Immature natural killer cell (primary cell): Measurements from ENCODE around the gene VPS33A. TPM values are rescaled to one million over a fixed set of nuclear protein-coding genes. Genes with fewer than 3 reads are reported as not detected.
A peak's percentile ranks its signal among the peaks of the same experiment; 100 is the strongest.

ENCODE experiments used
- DNase-seq, 3 donors: peaks; one replicate each; pipeline ENCODE4 v3.0.0; 2022; ENCODE audit warnings: mixed read lengths in 1 of 3
- H3K27ac Mint-ChIP-seq, 6 donors: one replicate each; pipeline ENCODE4 v1.8.0; 2020; ENCODE audit warnings: mixed read lengths in 6 of 6, mild to moderate bottlenecking in 5 of 6, inconsistent platforms in 4 of 6, moderate library complexity in 3 of 6
- H3K27me3 Mint-ChIP-seq, 3 donors: one replicate each; pipeline ENCODE4 v1.8.0; 2020 to 2021; ENCODE audit warnings: low read depth in 3 of 3, mild to moderate bottlenecking in 3 of 3, mixed read lengths in 3 of 3, moderate library complexity in 3 of 3, inconsistent platforms in 1 of 3
- H3K36me3 Mint-ChIP-seq, 3 donors: one replicate each; pipeline ENCODE4 v1.8.0; 2020; ENCODE audit warnings: mixed read lengths in 3 of 3, inconsistent platforms in 2 of 3, mild to moderate bottlenecking in 2 of 3
- H3K4me1 Mint-ChIP-seq, 2 donors: one replicate each; pipeline ENCODE4 v1.8.0; 2020; ENCODE audit warnings: inconsistent platforms in 2 of 2, mild to moderate bottlenecking in 2 of 2, mixed read lengths in 2 of 2, moderate library complexity in 1 of 2
- H3K4me3 Mint-ChIP-seq, 5 donors: one replicate each; pipeline ENCODE4 v1.8.0; 2020; ENCODE audit warnings: mild to moderate bottlenecking in 5 of 5, mixed read lengths in 5 of 5, inconsistent platforms in 3 of 5, moderate library complexity in 3 of 5
- H3K9me3 Mint-ChIP-seq, 6 donors: one replicate each; pipeline ENCODE4 v1.8.0; 2020; ENCODE audit warnings: mild to moderate bottlenecking in 6 of 6, mixed read lengths in 6 of 6, inconsistent platforms in 4 of 6, moderate library complexity in 3 of 6
- polyA plus RNA-seq, 3 donors: library from polyadenylated mRNA; unstranded; fragments of 300-500 nt; fragmentation: Illumina TruSeq; gene quantifications; one replicate each; pipeline ENCODE4 v1.2.3, GENCODE V29; 2021

Gene VPS33A
- polyA plus RNA-seq, 3 donors from 2014 or later, result 17.6 to 37.0 (median 32.7) TPM

DNA sequence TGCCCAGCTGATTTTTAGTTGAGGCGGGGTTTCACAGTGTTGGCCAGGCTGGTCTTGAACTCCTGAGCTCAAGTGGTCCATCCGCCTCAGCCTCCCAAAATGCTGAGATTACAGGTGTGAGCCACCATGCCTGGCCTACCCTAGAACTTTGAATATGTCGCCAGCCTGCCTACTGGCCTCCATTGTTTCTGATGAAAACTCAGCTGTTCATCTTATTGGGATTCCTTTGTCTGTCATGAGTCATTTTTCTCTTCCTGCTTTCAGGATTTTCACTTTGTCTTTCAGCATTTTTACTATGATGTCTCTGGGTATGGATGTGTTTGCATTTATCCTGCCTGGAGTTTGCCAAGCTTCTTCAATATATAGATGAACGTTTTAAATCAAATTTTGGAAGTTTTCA is 70.9 kb downstream of the VPS33A start:
- H3K9me3 Mint-ChIP-seq, result no peaks in the 10 kb centered on the region

DNA sequence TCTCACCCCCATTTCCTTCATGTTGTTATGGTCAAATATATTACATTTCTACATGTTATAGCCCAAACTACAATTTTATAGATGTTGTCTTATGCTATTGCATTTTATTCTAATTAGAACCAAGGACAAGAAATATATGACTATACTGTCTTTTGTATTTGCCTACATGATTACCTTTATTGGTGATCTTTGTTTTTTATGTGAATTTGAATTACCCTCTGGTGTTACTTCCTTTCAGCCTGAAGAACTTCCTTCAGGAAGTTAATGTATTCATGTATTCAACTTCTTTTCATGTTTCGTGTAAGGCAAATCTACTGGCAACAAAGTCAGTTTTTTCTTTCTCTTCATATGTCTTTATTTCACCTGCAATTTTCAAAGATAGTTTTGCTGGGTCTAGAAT is 71.5 kb downstream of the VPS33A start:
- Mint-ChIP-seq H3K27ac (no peak overlapping the region), H3K4me1 (peaks cover 8 to 14% of the 10 kb centered on the region in 2 donors), H3K27me3 (peaks cover 0 to 5% (median 2%) of the 10 kb centered on the region in 3 donors), H3K9me3 (no peaks in the 10 kb centered on the region), H3K36me3 (peaks cover 10 to 25% (median 12%) of the 10 kb centered on the region in 3 donors), H3K4me3 (no peak overlapping the region)
- DNase-seq, result no peak

More for the DNA sequence above, 70.9 kb downstream of the VPS33A start:
- Mint-ChIP-seq H3K4me3 (no peak overlapping the region), H3K27ac (peak overlapping the region in 1 of 6 donors; percentile 12), H3K27me3 (peaks cover under 1 to 5% (median 2%) of the 10 kb centered on the region in 3 donors), H3K4me1 (peaks cover 8 to 14% of the 10 kb centered on the region in 2 donors), H3K36me3 (peaks cover 10 to 25% (median 12%) of the 10 kb centered on the region in 3 donors)
- DNase-seq, result no peak

- Mint-ChIP-seq H3K36me3 (peaks cover 10 to 25% (median 12%) of the 10 kb centered on the region in 3 donors), H3K4me1 (peaks cover 8 to 12% of the 10 kb centered on the region in 2 donors), H3K27ac (peak overlapping the region in 1 of 6 donors; percentile 17), H3K4me3 (no peak overlapping the region), H3K27me3 (peaks cover 0 to 5% (median 2%) of the 10 kb centered on the region in 3 donors), H3K9me3 (no peaks in the 10 kb centered on the region)
- no peak for DNase-seq
Observed at GRCh38 chr12:122192441-122192840, 73.9 kb downstream of the VPS33A start.

DNA sequence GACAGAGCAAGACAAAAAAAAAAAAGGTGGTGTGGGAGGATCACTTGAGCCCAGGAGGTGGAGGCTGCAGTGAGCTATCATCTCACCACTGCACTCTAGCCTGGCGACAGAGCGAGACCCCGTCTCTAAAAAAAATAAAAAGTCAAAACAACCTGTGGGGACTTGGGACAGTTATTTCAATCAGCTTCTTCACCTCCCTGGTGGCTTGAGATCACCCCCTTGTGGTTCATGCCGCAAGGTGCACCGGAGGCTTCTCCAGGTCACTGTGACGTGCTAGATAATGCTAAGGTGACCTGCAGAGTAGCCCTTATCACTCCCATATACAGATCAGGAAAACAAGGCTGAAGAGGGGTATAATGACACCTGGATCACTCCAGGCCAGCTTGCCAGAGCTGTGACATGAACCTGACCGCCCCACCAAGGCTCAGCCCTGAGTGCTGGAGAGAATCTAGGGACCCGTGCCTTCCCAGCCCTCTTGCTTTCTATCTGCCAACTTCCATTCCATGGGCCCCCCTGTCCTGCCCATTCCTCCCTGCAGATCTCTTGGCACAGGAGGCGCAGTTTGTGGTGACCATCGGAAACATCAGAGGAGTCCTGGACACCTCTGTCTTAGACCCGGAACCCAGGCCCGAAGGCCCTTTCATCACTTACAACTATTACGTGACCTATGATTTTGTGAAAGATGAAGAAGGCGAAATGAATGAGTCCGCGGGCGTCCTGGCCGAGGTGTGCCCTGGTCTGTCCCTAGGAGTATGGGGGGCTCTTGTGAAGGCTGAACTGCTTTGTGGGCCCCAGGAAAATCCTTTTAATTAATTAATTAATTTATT is 75.2 kb downstream of the VPS33A start:
- peak; percentile 70 to 79 (median 73) for DNase-seq
- Mint-ChIP-seq H3K36me3 (peaks cover 10 to 25% (median 12%) of the 10 kb centered on the region in 3 donors), H3K9me3 (no peaks in the 10 kb centered on the region), H3K4me1 (peaks cover 8 to 10% of the 10 kb centered on the region in 2 donors), H3K27ac (peak overlapping the region in 3 of 6 donors; percentile 20 to 68 (median 42)), H3K27me3 (peaks cover 0 to 5% (median 2%) of the 10 kb centered on the region in 3 donors), H3K4me3 (no peak overlapping the region)

DNA sequence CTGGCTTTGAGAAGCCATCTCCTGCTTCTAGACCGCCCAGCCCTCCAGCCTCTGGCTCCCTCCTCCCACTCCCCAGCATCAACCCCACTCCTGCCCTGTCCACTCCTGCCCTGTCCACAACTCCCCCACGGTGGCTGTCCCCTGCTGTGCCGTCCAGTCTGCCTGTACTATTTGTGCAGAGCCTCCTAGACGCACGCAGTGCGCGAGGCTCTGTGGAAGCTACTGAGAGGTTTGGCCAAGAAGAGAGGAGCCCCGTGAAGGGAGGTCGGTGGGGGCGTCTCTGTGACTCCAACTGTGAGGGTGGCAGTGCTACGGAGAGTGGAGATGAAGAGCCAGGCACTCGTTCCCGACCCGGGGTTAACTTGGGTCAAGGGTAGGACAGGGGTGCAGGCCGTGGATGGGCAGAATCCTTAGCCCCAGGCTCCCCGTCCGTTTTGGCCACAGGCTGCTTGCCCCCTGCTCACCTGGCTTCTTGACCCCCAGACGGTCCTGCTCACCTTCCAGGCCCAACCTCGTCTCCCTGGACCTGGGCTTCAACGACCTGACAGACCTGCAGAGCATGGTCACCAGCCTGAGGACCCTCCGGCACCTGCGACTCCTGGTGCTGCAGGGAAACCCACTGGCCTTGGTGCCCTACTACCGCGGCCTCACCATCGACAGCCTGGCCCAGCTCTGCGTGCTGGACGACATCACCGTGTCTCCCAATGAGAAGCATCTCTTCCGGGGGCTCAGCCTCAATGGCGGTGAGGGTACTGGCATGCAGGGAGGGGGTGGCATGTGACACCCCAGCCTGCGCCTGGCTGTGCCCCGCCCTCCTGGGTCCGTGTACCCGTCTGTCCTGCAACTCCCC is 76.4 kb downstream of the VPS33A start:
- DNase-seq, result no peak
- Mint-ChIP-seq H3K27ac (peak overlapping the region in 1 of 6 donors; percentile 24), H3K36me3 (peaks cover 5 to 18% (median 6%) of the 10 kb centered on the region in 3 donors), H3K27me3 (peaks cover 0 to 2% (median under 1%) of the 10 kb centered on the region in 3 donors), H3K9me3 (no peaks in the 10 kb centered on the region), H3K4me1 (peaks cover 15 to 20% of the 10 kb centered on the region in 2 donors), H3K4me3 (no peak overlapping the region)

GRCh38 chr12:122187466-122187865 is 78.8 kb downstream of the VPS33A start:
- Mint-ChIP-seq H3K9me3 (no peaks in the 10 kb centered on the region), H3K4me3 (no peak overlapping the region), H3K36me3 (peaks cover 1 to 6% (median 1%) of the 10 kb centered on the region in 3 donors), H3K4me1 (peaks cover 33 to 37% of the 10 kb centered on the region in 2 donors), H3K27ac (peak overlapping the region in 1 of 6 donors; percentile 13), H3K27me3 (peaks cover 4 to 8% (median 8%) of the 10 kb centered on the region in 3 donors)
- DNase-seq, result no peak

GRCh38 chr12:122185494-122186082 is 80.7 kb downstream of the VPS33A start:
- H3K27ac Mint-ChIP-seq, result peak overlapping the region; percentile 92 to 99 (median 97)
- H3K27me3 Mint-ChIP-seq, result peaks cover 3 to 8% (median 8%) of the 10 kb centered on the region in 3 donors
- H3K4me1 Mint-ChIP-seq, result peaks cover 26 to 31% of the 10 kb centered on the region in 2 donors
- no peaks in the 10 kb centered on the region for H3K9me3 Mint-ChIP-seq
- no peaks in the 10 kb centered on the region for H3K36me3 Mint-ChIP-seq
- peak overlapping the region in 1 of 5 donors; percentile 86 for H3K4me3 Mint-ChIP-seq
- no peak for DNase-seq

DNA sequence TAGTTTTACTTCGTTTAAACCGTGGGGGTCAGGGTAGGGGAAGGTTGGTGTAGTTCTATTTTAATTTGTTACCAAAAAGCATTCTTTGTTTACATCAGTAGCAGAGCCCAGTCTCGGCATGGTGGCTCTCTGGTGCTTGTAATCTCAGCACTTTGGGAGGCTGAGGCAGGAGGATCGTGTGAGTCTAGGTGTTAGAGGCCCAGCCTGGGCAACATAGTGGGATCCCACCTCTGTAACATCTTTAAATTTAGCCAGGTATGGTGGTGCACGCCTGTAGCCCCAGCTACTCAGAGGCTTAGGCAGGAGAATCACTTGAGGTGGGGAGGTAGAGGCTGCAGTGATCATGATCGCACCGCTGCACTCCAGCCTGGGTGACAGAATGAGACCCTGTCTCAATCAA is 81.2 kb downstream of the VPS33A start:
- Mint-ChIP-seq H3K27ac (peak overlapping the region; percentile 92 to 99 (median 97)), H3K9me3 (no peaks in the 10 kb centered on the region), H3K36me3 (no peaks in the 10 kb centered on the region), H3K4me3 (peak overlapping the region; percentile 86 to 90 (median 89)), H3K27me3 (peaks cover 3 to 10% (median 8%) of the 10 kb centered on the region in 3 donors), H3K4me1 (peaks cover 25 to 29% of the 10 kb centered on the region in 2 donors)
- no peak for DNase-seq

DNA sequence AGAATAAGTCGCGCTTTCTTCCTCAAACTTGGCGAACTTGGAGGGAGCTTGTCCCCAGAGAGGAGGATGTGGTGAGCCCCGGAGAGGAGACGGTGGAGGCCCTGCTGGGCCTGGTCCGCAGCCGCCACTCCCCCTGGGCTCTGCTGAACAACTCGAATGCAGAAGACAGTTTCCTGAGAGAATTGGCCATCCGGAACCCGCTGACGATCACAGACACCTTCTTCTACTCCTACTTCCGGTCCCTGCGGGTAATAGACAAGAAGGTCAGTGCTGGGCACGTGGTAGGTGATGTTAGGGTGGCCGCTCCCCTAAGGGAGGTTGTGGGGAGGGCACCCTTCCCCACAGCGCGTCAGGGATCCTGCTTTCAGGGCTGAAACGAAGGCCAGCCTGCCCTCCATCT is 81.8 kb downstream of the VPS33A start:
- no peaks in the 10 kb centered on the region for H3K36me3 Mint-ChIP-seq
- peak overlapping the region; percentile 86 to 90 (median 89) for H3K4me3 Mint-ChIP-seq
- peaks cover 25 to 32% of the 10 kb centered on the region in 2 donors for H3K4me1 Mint-ChIP-seq
- peak overlapping the region; percentile 92 to 99 (median 97) for H3K27ac Mint-ChIP-seq
- peaks cover 3 to 10% (median 8%) of the 10 kb centered on the region in 3 donors for H3K27me3 Mint-ChIP-seq
- no peaks in the 10 kb centered on the region for H3K9me3 Mint-ChIP-seq
- DNase-seq, result peak; percentile 78 to 81 (median 81)

- Mint-ChIP-seq H3K4me1 (peaks cover 25 to 40% of the 10 kb centered on the region in 2 donors), H3K36me3 (no peaks in the 10 kb centered on the region), H3K9me3 (no peaks in the 10 kb centered on the region), H3K27me3 (peaks cover 3 to 10% (median 8%) of the 10 kb centered on the region in 3 donors), H3K4me3 (peak overlapping the region; percentile 86 to 90 (median 89)), H3K27ac (peak overlapping the region; percentile 92 to 99 (median 97))
- DNase-seq, result no peak
Observed at GRCh38 chr12:122183588-122183940, 82.7 kb downstream of the VPS33A start.

- H3K27ac Mint-ChIP-seq, result peak within 1 kb of the TSS; percentile 92 to 99 (median 97)
- H3K4me1 Mint-ChIP-seq, result peaks cover 25 to 44% of the 10 kb centered on the region in 2 donors
- peak within 1 kb of the TSS; percentile 86 to 90 (median 89) for H3K4me3 Mint-ChIP-seq
- DNase-seq, result peak; percentile 65 to 74 (median 67)
- H3K27me3 Mint-ChIP-seq, result peaks cover 3 to 10% (median 9%) of the 10 kb centered on the region in 3 donors
- no peaks in the 10 kb centered on the region for H3K9me3 Mint-ChIP-seq
- no peaks in the 10 kb centered on the region for H3K36me3 Mint-ChIP-seq
Observed at GRCh38 chr12:122182887-122183587, 83.3 kb downstream of the VPS33A start, which contains the start of gene LRRC43. Gene LRRC43 (plus strand): TSS chr12:122183123. CDS start chr12:122183145, 22 bp downstream.
